Astrocyte (in vitro differentiated cells and primary cell): ENCODE results near the gene AMDHD2.

ENCODE experiments used
- EZH2 ChIP-seq: IDR thresholded peaks from 2 replicates; pipeline ENCODE4 v1.6.1; 2012; ENCODE audit warnings: mild to moderate bottlenecking, low read length, inconsistent platforms; ENCODE audit not compliant: insufficient read depth
- TF ChIP-seq, protein P1 (sequence below): IDR thresholded peaks from 2 replicates; pipeline ENCODE4 v1.5.1; 2011; ENCODE audit warnings: low read depth, mild to moderate bottlenecking, inconsistent platforms, low read length, moderate library complexity; ENCODE audit not compliant: insufficient read depth

- TF ChIP-seq, protein P1, sequence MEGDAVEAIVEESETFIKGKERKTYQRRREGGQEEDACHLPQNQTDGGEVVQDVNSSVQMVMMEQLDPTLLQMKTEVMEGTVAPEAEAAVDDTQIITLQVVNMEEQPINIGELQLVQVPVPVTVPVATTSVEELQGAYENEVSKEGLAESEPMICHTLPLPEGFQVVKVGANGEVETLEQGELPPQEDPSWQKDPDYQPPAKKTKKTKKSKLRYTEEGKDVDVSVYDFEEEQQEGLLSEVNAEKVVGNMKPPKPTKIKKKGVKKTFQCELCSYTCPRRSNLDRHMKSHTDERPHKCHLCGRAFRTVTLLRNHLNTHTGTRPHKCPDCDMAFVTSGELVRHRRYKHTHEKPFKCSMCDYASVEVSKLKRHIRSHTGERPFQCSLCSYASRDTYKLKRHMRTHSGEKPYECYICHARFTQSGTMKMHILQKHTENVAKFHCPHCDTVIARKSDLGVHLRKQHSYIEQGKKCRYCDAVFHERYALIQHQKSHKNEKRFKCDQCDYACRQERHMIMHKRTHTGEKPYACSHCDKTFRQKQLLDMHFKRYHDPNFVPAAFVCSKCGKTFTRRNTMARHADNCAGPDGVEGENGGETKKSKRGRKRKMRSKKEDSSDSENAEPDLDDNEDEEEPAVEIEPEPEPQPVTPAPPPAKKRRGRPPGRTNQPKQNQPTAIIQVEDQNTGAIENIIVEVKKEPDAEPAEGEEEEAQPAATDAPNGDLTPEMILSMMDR: no peak
- TF ChIP-seq EZH2: no peak
Measured at GRCh38 chr16:2499890-2500429, 20.2 kb upstream of the AMDHD2 start.
